SK-N-SH treated with all-trans-retinoic acid at 6 μM for 48 hours (cell line): ENCODE results near the gene REM2.

ENCODE experiments used
- BACH2 ChIP-seq: fragments of 250-450 bp; sonication (Bioruptor Pico); IDR thresholded peaks from 2 replicates; pipeline ENCODE4 v1.9.0; 2021; ENCODE audit warnings: mild to moderate bottlenecking, borderline replicate concordance
- PATZ1 ChIP-seq: fragments of 250-450 bp; sonication (Bioruptor Pico); IDR thresholded peaks from 2 replicates; pipeline ENCODE4 v1.8.0; 2020; ENCODE audit warnings: mild to moderate bottlenecking, moderate library complexity, borderline replicate concordance
- RARB ChIP-seq: fragments of 250-450 bp; sonication (Bioruptor Pico); IDR thresholded peaks from 2 replicates; pipeline ENCODE4 v1.8.0; 2021; ENCODE audit warnings: mild to moderate bottlenecking, moderate library complexity
- ZFP3 ChIP-seq: fragments of 250-450 bp; sonication (Bioruptor Pico); IDR thresholded peaks from 2 replicates; pipeline ENCODE4 v1.5.0; 2020; ENCODE audit warnings: mild to moderate bottlenecking, moderate library complexity
- TF ChIP-seq, protein P1 (sequence below): fragments of 250-450 bp; sonication (Bioruptor Pico); IDR thresholded peaks from 2 replicates; pipeline ENCODE4 v1.5.0; 2020; ENCODE audit warnings: mild to moderate bottlenecking, moderate library complexity

GRCh38 chr14:22837750-22838538 lies 45.1 kb upstream of the REM2 start:
- TF ChIP-seq PATZ1, result no peak
- TF ChIP-seq, protein P1, sequence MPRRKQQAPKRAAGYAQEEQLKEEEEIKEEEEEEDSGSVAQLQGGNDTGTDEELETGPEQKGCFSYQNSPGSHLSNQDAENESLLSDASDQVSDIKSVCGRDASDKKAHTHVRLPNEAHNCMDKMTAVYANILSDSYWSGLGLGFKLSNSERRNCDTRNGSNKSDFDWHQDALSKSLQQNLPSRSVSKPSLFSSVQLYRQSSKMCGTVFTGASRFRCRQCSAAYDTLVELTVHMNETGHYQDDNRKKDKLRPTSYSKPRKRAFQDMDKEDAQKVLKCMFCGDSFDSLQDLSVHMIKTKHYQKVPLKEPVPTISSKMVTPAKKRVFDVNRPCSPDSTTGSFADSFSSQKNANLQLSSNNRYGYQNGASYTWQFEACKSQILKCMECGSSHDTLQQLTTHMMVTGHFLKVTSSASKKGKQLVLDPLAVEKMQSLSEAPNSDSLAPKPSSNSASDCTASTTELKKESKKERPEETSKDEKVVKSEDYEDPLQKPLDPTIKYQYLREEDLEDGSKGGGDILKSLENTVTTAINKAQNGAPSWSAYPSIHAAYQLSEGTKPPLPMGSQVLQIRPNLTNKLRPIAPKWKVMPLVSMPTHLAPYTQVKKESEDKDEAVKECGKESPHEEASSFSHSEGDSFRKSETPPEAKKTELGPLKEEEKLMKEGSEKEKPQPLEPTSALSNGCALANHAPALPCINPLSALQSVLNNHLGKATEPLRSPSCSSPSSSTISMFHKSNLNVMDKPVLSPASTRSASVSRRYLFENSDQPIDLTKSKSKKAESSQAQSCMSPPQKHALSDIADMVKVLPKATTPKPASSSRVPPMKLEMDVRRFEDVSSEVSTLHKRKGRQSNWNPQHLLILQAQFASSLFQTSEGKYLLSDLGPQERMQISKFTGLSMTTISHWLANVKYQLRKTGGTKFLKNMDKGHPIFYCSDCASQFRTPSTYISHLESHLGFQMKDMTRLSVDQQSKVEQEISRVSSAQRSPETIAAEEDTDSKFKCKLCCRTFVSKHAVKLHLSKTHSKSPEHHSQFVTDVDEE (CRISPR knock-in tag), result no peak
- TF ChIP-seq RARB (CRISPR knock-in tag), result no peak
- no peak for TF ChIP-seq BACH2 (CRISPR knock-in tag)
- TF ChIP-seq ZFP3 (CRISPR knock-in tag), result no peak
